IPS DF 19.7 (cell line): ENCODE measurements around the gene GPATCH2L.
A peak's percentile ranks its signal among the peaks of the same experiment; 100 is the strongest.

Experiments used
- DNase-seq: peaks from one replicate; pipeline ENCODE4 v3.0.0-alpha.2; 2013; ENCODE audit warnings: low read depth, low spot score

GPATCH2L gene

GRCh38 chr14:76151398-76152332 is at the start of gene GPATCH2L:
TSS of gene GPATCH2L (plus strand) at chr14:76151922. CDS start at chr14:76154364, 2,442 bp downstream.
- no peak for DNase-seq

- no peak for DNase-seq
These were observed 46.8 kb upstream of the GPATCH2L start for GRCh38 chr14:76104802-76105355.

GRCh38 chr14:76106188-76106587 is 45.5 kb upstream of the GPATCH2L start:
- DNase-seq = no peak

- no peak for DNase-seq
These were observed 42.4 kb upstream of the GPATCH2L start for GRCh38 chr14:76109087-76109880.

GRCh38 chr14:76112889-76113624 is 38.7 kb upstream of the GPATCH2L start:
- no peak for DNase-seq

GRCh38 chr14:76113691-76114090 is 38.0 kb upstream of the GPATCH2L start:
- no peak for DNase-seq

GRCh38 chr14:76115010-76115422 is 36.7 kb upstream of the GPATCH2L start:
- DNase-seq = peak; percentile 75

- no peak for DNase-seq
These were observed 33.8 kb upstream of the GPATCH2L start for GRCh38 chr14:76117789-76118484.

- DNase-seq = no peak
These were observed 33.1 kb upstream of the GPATCH2L start for GRCh38 chr14:76118594-76118993.

GRCh38 chr14:76121089-76121748 is 30.5 kb upstream of the GPATCH2L start:
- no peak for DNase-seq

GRCh38 chr14:76123426-76124225 is 28.1 kb upstream of the GPATCH2L start:
- no peak for DNase-seq

GRCh38 chr14:76125511-76125910 is 26.2 kb upstream of the GPATCH2L start:
- DNase-seq = no peak

GRCh38 chr14:76126076-76126475 is 25.6 kb upstream of the GPATCH2L start:
- DNase-seq = no peak

- no peak for DNase-seq
These were observed 21.7 kb upstream of the GPATCH2L start for GRCh38 chr14:76129851-76130576.

GRCh38 chr14:76131071-76131965 is 20.4 kb upstream of the GPATCH2L start:
- no peak for DNase-seq

GRCh38 chr14:76133103-76133502 is 18.6 kb upstream of the GPATCH2L start:
- no peak for DNase-seq

GRCh38 chr14:76134231-76134630 is 17.5 kb upstream of the GPATCH2L start:
- DNase-seq = no peak

GRCh38 chr14:76135722-76136121 is 16.0 kb upstream of the GPATCH2L start:
- DNase-seq = no peak
